GM13977 (cell line): ENCODE results near the gene LYPD3.

Source experiments
- DNase-seq: peaks from one replicate; pipeline ENCODE4 v3.0.0; 2012; ENCODE audit warnings: low spot score
- in situ Hi-C: fragments of 300-500 bp; cut with MboI; formaldehyde crosslinking; loops from one replicate; pipeline ENCODE4 v1.12.0; 2022; ENCODE audit warnings: low sequenced_read_pairs, low pct_unique_long_range_greater_than_20kb, mixed read lengths, inconsistent platforms; ENCODE audit not compliant: unreplicated experiment
- TF ChIP-seq, protein P1 (sequence below): IDR thresholded peaks from 2 replicates; pipeline ENCODE4 v1.5.1; 2012; ENCODE audit warnings: mild to moderate bottlenecking, control low read depth; ENCODE audit not compliant: insufficient read depth; ENCODE audit errors: extremely low read depth, missing control alignments

Gene LYPD3

DNA sequence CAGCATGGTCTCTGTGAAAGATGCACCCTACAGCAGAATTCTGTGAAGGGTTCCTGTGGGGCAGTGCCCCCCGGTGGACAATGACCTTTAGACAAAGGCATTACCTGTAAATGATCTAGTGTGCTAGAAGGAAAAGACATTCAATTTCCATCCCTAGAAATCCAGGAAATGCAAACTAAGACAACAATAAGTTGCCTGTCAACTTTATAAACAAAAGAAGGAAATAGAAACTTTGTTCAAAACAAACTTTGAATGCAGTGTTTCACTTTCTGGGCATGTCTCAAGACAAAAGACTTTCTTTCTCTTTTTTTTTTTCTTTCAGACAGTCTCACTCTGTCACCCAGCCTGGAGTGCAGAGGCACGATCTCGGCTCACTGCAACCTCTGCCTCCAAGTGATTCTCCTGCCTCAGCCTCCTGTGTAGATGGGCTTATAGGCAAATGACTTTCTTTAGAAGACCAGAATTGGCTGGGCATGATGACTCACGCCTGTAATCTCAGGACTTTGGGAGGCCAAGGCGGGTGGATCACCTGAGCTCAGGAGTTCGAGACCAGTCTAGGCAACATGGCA, 35.2 kb downstream of the LYPD3 start:
- in situ Hi-C loops = no loop called here
- TF ChIP-seq, protein P1, sequence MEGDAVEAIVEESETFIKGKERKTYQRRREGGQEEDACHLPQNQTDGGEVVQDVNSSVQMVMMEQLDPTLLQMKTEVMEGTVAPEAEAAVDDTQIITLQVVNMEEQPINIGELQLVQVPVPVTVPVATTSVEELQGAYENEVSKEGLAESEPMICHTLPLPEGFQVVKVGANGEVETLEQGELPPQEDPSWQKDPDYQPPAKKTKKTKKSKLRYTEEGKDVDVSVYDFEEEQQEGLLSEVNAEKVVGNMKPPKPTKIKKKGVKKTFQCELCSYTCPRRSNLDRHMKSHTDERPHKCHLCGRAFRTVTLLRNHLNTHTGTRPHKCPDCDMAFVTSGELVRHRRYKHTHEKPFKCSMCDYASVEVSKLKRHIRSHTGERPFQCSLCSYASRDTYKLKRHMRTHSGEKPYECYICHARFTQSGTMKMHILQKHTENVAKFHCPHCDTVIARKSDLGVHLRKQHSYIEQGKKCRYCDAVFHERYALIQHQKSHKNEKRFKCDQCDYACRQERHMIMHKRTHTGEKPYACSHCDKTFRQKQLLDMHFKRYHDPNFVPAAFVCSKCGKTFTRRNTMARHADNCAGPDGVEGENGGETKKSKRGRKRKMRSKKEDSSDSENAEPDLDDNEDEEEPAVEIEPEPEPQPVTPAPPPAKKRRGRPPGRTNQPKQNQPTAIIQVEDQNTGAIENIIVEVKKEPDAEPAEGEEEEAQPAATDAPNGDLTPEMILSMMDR = peak; percentile 25
- no peak for DNase-seq

DNA sequence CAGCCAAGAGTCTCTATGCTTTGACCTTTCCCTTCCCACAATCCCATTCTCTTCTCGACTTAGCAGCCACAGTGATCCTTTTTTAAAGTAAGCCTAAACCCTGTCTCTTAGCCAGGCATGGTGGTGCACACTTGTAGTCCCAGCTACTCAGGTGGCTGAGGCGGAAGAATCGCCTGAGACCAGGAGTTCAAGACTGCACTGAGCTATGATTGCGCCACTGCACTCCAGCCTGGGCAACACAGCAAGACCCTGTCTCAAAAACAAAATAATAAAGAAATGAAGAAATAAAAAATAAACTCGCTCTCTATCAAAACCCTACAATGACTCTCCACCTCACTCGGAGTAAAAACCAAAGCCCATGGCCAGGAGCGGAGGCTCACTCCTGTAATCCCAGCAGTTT, 36.0 kb downstream of the LYPD3 start:
- in situ Hi-C loops = no loop called here
- TF ChIP-seq, protein P1 = no peak
- DNase-seq = no peak

DNA sequence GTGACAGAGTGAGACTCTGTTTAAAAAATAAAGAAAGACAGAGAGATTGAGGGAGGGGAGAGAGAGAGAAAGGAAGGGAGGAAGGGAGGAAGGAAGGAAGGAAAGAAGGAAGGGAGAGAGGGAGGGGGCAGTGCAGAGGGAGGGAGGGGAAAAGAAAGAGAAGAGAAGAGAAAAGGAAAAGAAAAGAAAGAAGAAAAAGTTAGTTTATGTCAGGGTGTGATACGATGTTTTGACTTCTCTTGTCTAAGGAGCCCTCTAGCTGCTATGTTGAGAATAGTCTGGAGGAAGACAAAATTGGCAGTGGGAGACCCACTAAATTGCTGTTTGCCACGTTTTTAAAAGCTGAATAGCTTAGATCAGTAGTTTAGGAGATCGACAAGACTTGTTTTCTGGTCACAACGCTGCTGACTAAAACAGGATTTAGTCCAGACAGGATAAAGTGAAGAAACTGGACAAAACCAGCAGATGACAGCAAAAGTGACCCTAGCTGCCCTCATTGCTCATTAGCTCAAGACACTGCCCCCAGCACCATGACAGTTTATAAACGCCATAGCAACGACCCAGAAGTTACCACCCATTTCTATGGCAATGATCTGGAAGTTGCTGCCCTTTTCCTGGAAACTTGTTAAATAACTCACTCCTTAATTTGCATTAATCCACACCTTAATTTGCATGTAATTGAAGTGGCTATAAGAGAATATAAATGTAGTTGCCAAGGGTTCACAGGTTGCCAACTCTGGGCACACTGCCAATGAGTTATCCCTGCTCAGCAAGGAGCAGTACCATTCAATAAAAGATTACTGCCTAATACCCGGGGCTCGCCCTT, 39.6 kb downstream of the LYPD3 start:
- TF ChIP-seq, protein P1 = peak; percentile 31
- no peak for DNase-seq
- in situ Hi-C loops = no loop called here

DNA sequence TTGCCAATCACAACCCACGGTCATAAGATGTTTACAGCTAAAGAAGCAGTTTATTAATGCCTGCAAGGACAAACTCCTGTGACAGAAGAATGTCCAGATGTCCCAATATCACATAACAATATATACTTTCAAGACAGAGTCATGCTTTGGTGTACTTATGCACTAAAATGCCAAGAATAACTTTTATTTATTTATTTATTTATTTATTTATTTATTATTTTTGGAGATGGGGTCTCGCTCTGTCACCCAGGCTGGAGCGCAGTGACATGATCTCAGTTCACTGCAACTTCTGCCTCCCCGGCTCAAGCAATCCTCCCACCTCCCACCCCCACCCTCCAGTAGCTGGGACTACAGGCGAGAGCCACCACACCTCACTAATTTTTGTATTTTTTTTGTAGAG, 41.6 kb downstream of the LYPD3 start:
- TF ChIP-seq, protein P1 = no peak
- in situ Hi-C loops = no loop called here
- no peak for DNase-seq

DNA sequence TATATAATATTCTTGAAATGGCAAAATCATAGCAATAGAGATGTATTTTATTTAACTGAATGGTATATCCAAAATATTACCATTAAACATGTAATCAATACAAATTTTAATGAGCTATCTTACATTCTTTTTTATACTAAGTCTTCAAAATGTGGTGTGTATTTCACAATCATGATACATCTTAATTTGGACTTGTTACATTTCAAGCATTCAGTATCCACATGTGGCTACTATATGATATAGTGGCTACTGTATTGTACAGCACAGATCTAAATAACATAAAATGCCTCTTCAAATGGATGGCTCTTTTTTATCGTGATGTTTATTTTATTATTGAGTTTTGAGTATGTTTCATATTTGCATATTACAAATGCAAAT, 42.7 kb downstream of the LYPD3 start:
- DNase-seq = no peak
- TF ChIP-seq, protein P1 = no peak
- in situ Hi-C loops = no loop called here

DNA sequence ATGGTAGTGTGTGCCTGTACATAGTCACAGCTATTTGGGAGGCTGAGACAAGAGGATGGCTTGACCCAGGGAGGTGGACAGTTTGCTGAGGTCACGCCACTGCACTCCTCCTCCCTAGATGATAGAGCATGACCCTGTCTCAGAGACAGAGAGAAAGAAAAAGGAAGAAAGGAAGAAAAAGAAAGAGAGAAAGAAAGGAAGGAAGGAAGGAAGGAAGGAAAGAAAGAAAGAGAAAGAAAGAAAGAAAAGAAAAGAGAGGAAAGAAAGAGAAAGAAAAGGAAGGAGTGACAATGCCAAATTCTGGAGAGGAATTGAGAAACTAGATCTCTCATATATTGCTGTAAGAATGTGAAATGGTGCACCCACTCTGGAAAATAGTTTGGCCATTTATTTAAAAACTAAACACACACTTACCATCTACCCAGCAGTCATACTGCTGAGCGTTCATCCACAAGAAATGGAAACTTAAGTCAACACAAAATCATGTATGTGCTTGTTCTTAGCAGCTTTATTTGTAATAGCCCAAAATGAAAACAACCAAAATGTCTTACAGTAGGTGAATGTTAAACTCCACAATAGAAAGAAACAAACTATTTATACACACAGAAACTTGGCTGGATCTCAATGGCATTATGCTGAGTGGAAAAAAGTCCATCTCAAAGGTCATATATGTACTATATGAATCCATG, 43.3 kb downstream of the LYPD3 start:
- no peak for DNase-seq
- TF ChIP-seq, protein P1 = no peak
- in situ Hi-C loops = no loop called here
